Body of pancreas (tissue), 4 donors: ENCODE results near the gene MACROH2A1.

Experiments
- POLR2A ChIP-seq, 3 donors: fragments of 450-650 bp; IDR thresholded peaks; one replicate each; pipeline ENCODE4 v1.6.1; 2016; ENCODE audit warnings: antibody characterized with exemption in 3 of 3, mild to moderate bottlenecking in 2 of 3
- TF ChIP-seq, protein P1 (sequence below), 7 experiments: fragments of 450-650 bp in 4 of 7; fragments of 200-600 bp in 3 of 7; sonication (generic) in 3 of 7; IDR thresholded peaks; one replicate each; pipeline ENCODE4 v1.5.1; 2016 to 2019; ENCODE audit warnings: antibody characterized with exemption in 7 of 7

DNA sequence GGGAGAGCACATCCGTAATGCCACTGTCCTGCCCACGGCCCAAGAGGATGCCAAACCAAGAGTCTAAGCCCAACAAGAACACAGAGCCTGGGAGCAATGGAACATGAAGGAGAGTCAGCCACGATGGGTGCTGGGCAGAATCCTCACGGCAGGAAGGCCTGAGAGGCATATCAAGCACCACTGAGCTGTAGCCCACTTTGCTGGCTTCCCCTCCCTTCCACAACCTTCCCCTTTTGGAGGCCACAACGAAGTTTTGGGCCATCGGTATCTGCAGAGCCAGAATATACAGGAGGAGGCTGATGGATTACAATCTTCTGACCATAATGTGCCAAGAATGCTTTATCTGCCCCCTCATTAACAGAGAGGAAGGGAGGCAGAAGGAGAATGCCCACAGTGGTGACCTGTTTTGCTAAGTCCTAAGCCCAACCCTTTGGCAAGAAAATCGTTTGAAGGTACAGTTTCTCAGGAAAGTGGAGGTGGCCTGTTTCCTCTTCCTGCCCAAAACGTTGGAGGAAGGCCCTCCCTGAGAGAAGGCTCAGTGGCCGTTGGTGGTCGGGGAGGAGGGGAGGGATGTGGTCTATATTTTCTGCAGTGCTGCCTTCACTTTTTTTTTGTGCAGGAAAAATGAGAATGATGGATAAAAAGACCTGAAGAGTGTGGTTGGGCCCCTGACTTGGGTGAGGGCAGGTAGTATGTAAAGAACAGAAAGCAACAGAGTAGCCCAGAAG, 26.2 kb downstream of the MACROH2A1 start:
- TF ChIP-seq, protein P1, sequence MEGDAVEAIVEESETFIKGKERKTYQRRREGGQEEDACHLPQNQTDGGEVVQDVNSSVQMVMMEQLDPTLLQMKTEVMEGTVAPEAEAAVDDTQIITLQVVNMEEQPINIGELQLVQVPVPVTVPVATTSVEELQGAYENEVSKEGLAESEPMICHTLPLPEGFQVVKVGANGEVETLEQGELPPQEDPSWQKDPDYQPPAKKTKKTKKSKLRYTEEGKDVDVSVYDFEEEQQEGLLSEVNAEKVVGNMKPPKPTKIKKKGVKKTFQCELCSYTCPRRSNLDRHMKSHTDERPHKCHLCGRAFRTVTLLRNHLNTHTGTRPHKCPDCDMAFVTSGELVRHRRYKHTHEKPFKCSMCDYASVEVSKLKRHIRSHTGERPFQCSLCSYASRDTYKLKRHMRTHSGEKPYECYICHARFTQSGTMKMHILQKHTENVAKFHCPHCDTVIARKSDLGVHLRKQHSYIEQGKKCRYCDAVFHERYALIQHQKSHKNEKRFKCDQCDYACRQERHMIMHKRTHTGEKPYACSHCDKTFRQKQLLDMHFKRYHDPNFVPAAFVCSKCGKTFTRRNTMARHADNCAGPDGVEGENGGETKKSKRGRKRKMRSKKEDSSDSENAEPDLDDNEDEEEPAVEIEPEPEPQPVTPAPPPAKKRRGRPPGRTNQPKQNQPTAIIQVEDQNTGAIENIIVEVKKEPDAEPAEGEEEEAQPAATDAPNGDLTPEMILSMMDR (IDR thresholded peaks at IDR 0.05) = no peak
- no peak for TF ChIP-seq POLR2A (IDR thresholded peaks at IDR 0.05)
